Measurements from ENCODE around the gene RAP1B.

DNA sequence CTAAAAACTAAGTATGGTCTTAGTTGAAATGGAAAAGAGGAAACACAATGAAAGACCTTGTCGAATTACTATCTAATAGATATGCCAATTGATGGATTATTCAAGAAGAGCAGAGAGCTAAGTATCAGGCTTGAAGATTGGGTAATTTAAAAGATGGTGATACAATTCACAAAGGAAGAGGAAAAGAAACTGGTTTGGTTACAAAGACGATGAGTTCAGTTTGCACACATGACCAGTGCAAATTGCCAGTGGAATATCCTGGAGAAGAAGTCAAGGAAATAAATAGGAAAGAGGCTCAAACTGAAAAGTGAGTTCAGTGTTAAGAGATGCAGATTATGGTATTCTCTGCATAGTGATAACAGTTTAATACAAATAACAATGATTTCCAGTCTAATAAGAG, 2.5 kb upstream of the RAP1B start:
- TF ChIP-seq, protein P1, sequence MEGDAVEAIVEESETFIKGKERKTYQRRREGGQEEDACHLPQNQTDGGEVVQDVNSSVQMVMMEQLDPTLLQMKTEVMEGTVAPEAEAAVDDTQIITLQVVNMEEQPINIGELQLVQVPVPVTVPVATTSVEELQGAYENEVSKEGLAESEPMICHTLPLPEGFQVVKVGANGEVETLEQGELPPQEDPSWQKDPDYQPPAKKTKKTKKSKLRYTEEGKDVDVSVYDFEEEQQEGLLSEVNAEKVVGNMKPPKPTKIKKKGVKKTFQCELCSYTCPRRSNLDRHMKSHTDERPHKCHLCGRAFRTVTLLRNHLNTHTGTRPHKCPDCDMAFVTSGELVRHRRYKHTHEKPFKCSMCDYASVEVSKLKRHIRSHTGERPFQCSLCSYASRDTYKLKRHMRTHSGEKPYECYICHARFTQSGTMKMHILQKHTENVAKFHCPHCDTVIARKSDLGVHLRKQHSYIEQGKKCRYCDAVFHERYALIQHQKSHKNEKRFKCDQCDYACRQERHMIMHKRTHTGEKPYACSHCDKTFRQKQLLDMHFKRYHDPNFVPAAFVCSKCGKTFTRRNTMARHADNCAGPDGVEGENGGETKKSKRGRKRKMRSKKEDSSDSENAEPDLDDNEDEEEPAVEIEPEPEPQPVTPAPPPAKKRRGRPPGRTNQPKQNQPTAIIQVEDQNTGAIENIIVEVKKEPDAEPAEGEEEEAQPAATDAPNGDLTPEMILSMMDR (IDR thresholded peaks at IDR 0.05): no peak
- TF ChIP-seq POLR2A (IDR thresholded peaks at IDR 0.05): no peak
